T-helper 1 cell (primary cell): Measurements from ENCODE around the gene ZFYVE9.

ENCODE experiments used
- DNase-seq, 5 donors: peaks; one replicate each; pipeline ENCODE4 v3.0.0-alpha.2; 2012 to 2020

ZFYVE9 gene

DNA sequence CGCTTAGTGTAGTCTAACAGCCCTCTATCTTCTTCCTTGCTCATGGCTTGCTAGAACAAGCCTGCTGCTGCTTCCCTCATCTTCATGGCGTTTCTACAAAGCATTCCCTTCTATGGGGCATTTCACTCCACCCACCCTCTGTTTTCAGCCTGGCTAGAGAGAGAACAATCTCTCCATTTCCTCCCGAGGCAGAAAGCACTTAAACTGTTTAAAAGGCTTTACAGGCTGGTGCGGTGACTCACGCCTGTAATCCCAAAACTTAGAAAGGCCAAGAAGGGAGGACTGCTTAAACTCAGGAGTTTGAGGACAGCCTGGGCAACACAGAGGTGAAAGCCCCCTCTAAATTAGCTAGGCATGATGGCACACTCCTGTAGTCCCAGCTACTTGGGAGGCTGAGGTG lies 244.6 kb downstream of the ZFYVE9 start:
- no peak for DNase-seq

DNA sequence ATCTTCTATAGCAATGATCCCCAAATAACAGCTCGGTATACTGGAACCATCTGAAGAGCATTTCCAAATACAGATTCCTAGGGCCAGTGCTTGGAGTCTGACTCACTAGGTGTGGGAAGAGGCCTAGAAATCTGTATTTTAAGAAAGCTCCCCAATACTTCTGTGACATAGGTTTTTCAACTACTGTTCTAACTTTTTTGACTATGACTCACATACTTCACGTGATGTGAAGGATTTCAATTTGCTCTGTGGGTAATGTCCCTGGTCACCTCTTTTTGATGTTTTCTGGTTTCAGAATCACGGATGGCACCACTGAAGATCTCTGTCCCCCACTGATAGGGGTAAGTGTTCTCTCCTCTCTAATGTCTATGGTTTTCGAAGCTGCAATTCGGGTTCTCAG lies 251.3 kb downstream of the ZFYVE9 start:
- no peak for DNase-seq
